Stimulated activated CD8-positive, alpha-beta memory T cell treated with anti-CD3 and anti-CD28 coated beads, Interleukin-15, amount 100 ng/mL, for 48 hours (primary cell): ENCODE data around the gene HMGN3.
"Not testable (repeated sequence)": the region's sequence is repeated elsewhere in the genome, so short reads cannot be mapped to it uniquely, and the experiment has no call there.

Experiments
- DNase-seq, 2 donors: peaks; one replicate each; pipeline ENCODE4 v3.0.0-alpha.2; 2020; ENCODE audit warnings: low read depth in 2 of 2

Gene HMGN3

GRCh38 chr6:79234150-79235022, at the start of gene HMGN3:
TSS of gene HMGN3 (minus strand) at chr6:79234682.
- peak; percentile 88 to 90 for DNase-seq

- no peak for DNase-seq
Observed at GRCh38 chr6:79280756-79281155, 46.3 kb upstream of the HMGN3 start.

- DNase-seq: no peak
Observed at GRCh38 chr6:79277109-79277508, 42.6 kb upstream of the HMGN3 start.

GRCh38 chr6:79269877-79270276, 35.4 kb upstream of the HMGN3 start:
- no peak for DNase-seq

- DNase-seq: no peak
Observed at GRCh38 chr6:79267128-79267527, 32.6 kb upstream of the HMGN3 start.

- DNase-seq: no peak
Observed at GRCh38 chr6:79266051-79266450, 31.6 kb upstream of the HMGN3 start.

- no peak for DNase-seq
Observed at GRCh38 chr6:79263359-79263758, 28.9 kb upstream of the HMGN3 start.

- no peak for DNase-seq
Observed at GRCh38 chr6:79261666-79262065, 27.2 kb upstream of the HMGN3 start.

- DNase-seq: no peak
Observed at GRCh38 chr6:79260772-79261171, 26.3 kb upstream of the HMGN3 start.

GRCh38 chr6:79257381-79258205, 23.1 kb upstream of the HMGN3 start:
- DNase-seq: no peak

GRCh38 chr6:79256770-79257169, 22.3 kb upstream of the HMGN3 start:
- not testable (repeated sequence) for DNase-seq

GRCh38 chr6:79255086-79255485, 20.6 kb upstream of the HMGN3 start:
- not testable (repeated sequence) for DNase-seq

- no peak for DNase-seq
Observed at GRCh38 chr6:79250559-79250958, 16.1 kb upstream of the HMGN3 start.

GRCh38 chr6:79250107-79250514, 15.6 kb upstream of the HMGN3 start:
- DNase-seq: no peak

GRCh38 chr6:79249136-79249535, 14.7 kb upstream of the HMGN3 start:
- DNase-seq: no peak

- DNase-seq: no peak
Observed at GRCh38 chr6:79246891-79247290, 12.4 kb upstream of the HMGN3 start.

GRCh38 chr6:79241228-79241627, 6.7 kb upstream of the HMGN3 start:
- no peak for DNase-seq

- no peak for DNase-seq
Observed at GRCh38 chr6:79240509-79240908, 6.0 kb upstream of the HMGN3 start.

GRCh38 chr6:79239536-79240168, 5.2 kb upstream of the HMGN3 start:
- DNase-seq: no peak

- no peak for DNase-seq
Observed at GRCh38 chr6:79238919-79239318, 4.4 kb upstream of the HMGN3 start.

GRCh38 chr6:79236711-79237110, 2.2 kb upstream of the HMGN3 start:
- no peak for DNase-seq

GRCh38 chr6:79233611-79234149, 802 bp downstream of the HMGN3 start:
- peak; percentile 66 to 68 for DNase-seq
